ENCODE measurements around the gene RRBP1.

Gene RRBP1

GRCh38 chr20:17622851-17623508, 59.1 kb downstream of the RRBP1 start:
- TF ChIP-seq, protein P1, sequence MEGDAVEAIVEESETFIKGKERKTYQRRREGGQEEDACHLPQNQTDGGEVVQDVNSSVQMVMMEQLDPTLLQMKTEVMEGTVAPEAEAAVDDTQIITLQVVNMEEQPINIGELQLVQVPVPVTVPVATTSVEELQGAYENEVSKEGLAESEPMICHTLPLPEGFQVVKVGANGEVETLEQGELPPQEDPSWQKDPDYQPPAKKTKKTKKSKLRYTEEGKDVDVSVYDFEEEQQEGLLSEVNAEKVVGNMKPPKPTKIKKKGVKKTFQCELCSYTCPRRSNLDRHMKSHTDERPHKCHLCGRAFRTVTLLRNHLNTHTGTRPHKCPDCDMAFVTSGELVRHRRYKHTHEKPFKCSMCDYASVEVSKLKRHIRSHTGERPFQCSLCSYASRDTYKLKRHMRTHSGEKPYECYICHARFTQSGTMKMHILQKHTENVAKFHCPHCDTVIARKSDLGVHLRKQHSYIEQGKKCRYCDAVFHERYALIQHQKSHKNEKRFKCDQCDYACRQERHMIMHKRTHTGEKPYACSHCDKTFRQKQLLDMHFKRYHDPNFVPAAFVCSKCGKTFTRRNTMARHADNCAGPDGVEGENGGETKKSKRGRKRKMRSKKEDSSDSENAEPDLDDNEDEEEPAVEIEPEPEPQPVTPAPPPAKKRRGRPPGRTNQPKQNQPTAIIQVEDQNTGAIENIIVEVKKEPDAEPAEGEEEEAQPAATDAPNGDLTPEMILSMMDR (IDR thresholded peaks at IDR 0.05; ENCODE audit: control extremely low read depth, extremely low read depth, low read depth, missing control alignments), result no peak
- ChIA-PET CTCF (interaction anchor here (1.1 to 2.4 kb wide), 2 partner anchors 26 to 48 kb away, joined by 3 to 8 read pairs; no protein-coding TSS in a partner anchor), POLR2A (no interaction called here)
- DNase-seq (ENCODE audit: extremely low spot score), result no peak

GRCh38 chr20:17622086-17622850, 59.8 kb downstream of the RRBP1 start:
- POLR2A ChIA-PET, result no interaction called here
- CTCF ChIA-PET, result interaction anchor here (1.1 to 2.4 kb wide), 4 partner anchors 9 to 47 kb away, joined by 3 to 8 read pairs (median 6); no protein-coding TSS in a partner anchor
- DNase-seq (ENCODE audit: extremely low spot score), result no peak
- TF ChIP-seq, protein P1 (IDR thresholded peaks at IDR 0.05; ENCODE audit: control extremely low read depth, extremely low read depth, low read depth, missing control alignments), result no peak

- TF ChIP-seq, protein P1 (IDR thresholded peaks at IDR 0.05; ENCODE audit: control extremely low read depth, extremely low read depth, low read depth, missing control alignments), result no peak
- ChIA-PET POLR2A (no interaction called here), CTCF (interaction anchor here (1.4 to 1.7 kb wide), 2 partner anchors 9 to 17 kb away, joined by 4 to 7 read pairs; no protein-coding TSS in a partner anchor)
- DNase-seq (ENCODE audit: extremely low spot score), result no peak
These were observed 60.6 kb downstream of the RRBP1 start for GRCh38 chr20:17621229-17621968.

DNA sequence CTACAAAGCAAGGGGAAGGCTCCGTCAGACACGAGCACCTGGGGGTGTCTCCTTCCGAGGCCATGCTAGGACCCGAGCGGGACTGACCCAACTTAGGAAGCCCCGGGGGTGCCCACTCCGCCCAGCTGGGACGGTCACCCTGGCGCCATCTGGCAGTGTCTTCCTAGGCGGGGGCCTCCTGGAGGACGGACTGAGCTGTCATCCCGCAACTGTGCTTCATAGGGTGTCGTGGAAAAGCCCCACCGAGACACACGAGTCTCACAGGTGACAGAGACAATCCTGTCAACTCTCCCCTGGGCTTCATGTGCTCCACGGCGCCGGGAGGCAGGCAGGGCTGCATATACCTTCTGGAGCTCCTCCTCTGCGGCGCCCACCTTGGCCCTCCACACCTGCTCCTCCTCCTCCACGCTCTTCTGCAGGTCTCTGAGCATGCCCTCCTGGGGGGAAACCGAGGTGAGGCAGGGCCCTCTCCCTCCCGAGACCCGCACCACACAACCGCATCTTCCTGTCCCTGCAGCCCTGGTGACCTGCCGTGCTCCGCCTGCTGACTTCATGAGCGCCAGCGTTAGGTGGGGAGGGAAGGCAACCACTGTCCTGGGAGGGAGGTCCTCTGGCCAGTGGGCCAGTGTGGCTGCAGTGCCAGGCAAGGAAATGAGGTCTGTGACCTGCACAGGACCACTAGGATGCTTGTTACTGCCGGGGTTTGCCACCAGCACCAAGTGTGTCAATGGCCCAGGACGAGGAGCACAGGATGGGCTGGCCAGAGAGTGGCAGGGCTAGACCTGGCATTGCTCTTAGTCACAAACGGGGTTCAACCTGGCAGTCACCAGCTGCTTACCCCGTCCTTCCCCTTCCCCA, 61.4 kb downstream of the RRBP1 start:
- POLR2A ChIA-PET, result no interaction called here
- CTCF ChIA-PET, result interaction anchor here (1.0 to 1.7 kb wide), 3 partner anchors 10 to 21 kb away, joined by 3 to 7 read pairs (median 4); no protein-coding TSS in a partner anchor
- DNase-seq (ENCODE audit: extremely low spot score), result no peak
- TF ChIP-seq, protein P1 (IDR thresholded peaks at IDR 0.05; ENCODE audit: control extremely low read depth, extremely low read depth, low read depth, missing control alignments), result no peak

- POLR2A ChIA-PET, result no interaction called here
- TF ChIP-seq, protein P1 (IDR thresholded peaks at IDR 0.05; ENCODE audit: control extremely low read depth, extremely low read depth, low read depth, missing control alignments), result no peak
- CTCF ChIA-PET, result interaction anchor here (1.0 kb wide), 1 partner anchor 20 kb away, joined by 3 read pairs; no protein-coding TSS in a partner anchor
- no peak for DNase-seq (ENCODE audit: extremely low spot score)
These were observed 62.5 kb downstream of the RRBP1 start for GRCh38 chr20:17619351-17620093.
